ENCODE data around the gene PCDHGB5.

PCDHGB5 gene

GRCh38 chr5:141420855-141421488 is 23.2 kb downstream of the PCDHGB5 start, which contains the start of gene PCDHGA11:
Gene PCDHGA11, plus strand, starts transcription at chr5:141421051. Its CDS starts 177 bp downstream, at chr5:141421228.
- Histone ChIP-seq H3K4me1 (ENCODE audit: insufficient read depth, poor library complexity, severe bottlenecking) (no peaks in the 10 kb centered on the region), H3K27me3 (ENCODE audit: insufficient read depth, poor library complexity, severe bottlenecking) (no peaks in the 10 kb centered on the region), H3K4me3 (ENCODE audit: severe bottlenecking) (no peak within 1 kb of the TSS), H3K36me3 (ENCODE audit: low read depth) (0 out of 2 replicates have a peak, but pooled peaks cover 5% of the 10 kb centered on the region), H3K9me3 (ENCODE audit: severe bottlenecking) (peaks cover 65% of the 10 kb centered on the region), H3K27ac (ENCODE audit: poor library complexity, severe bottlenecking) (no peak within 1 kb of the TSS)
- peak; percentile 49 for TF ChIP-seq CTCF (IDR thresholded peaks at IDR 0.05; ENCODE audit: poor library complexity, severe bottlenecking)
- ATAC-seq (ENCODE audit: low read depth) (no peak), DNase-seq (ENCODE audit: low spot score) (no peak)

- no peak overlapping the region for H3K4me3 ChIP-seq (ENCODE audit: severe bottlenecking)
- H3K27ac ChIP-seq (ENCODE audit: poor library complexity, severe bottlenecking): no peak overlapping the region
- peaks cover 65% of the 10 kb centered on the region for H3K9me3 ChIP-seq (ENCODE audit: severe bottlenecking)
- TF ChIP-seq CTCF (IDR thresholded peaks at IDR 0.05; ENCODE audit: poor library complexity, severe bottlenecking): no peak
- DNase-seq (ENCODE audit: low spot score) (no peak), ATAC-seq (ENCODE audit: low read depth) (no peak)
- no peaks in the 10 kb centered on the region for H3K4me1 ChIP-seq (ENCODE audit: insufficient read depth, poor library complexity, severe bottlenecking)
- 0 out of 2 replicates have a peak, but pooled peaks cover 5% of the 10 kb centered on the region for H3K36me3 ChIP-seq (ENCODE audit: low read depth)
- H3K27me3 ChIP-seq (ENCODE audit: insufficient read depth, poor library complexity, severe bottlenecking): no peaks in the 10 kb centered on the region
These were observed 23.7 kb downstream of the PCDHGB5 start for GRCh38 chr5:141421489-141421855.

- Histone ChIP-seq H3K4me3 (ENCODE audit: severe bottlenecking) (no peak overlapping the region), H3K9me3 (ENCODE audit: severe bottlenecking) (peaks cover 72% of the 10 kb centered on the region)
- TF ChIP-seq CTCF (IDR thresholded peaks at IDR 0.05; ENCODE audit: poor library complexity, severe bottlenecking): no peak
These were observed 25.1 kb downstream of the PCDHGB5 start for GRCh38 chr5:141422742-141423291.

GRCh38 chr5:141427783-141428426 is 30.2 kb downstream of the PCDHGB5 start:
- TF ChIP-seq CTCF (IDR thresholded peaks at IDR 0.05; ENCODE audit: poor library complexity, severe bottlenecking): no peak
- DNase-seq (ENCODE audit: low spot score) (no peak), ATAC-seq (ENCODE audit: low read depth) (no peak)
- no peaks in the 10 kb centered on the region for H3K4me1 ChIP-seq (ENCODE audit: insufficient read depth, poor library complexity, severe bottlenecking)
- H3K36me3 ChIP-seq (ENCODE audit: low read depth): no peaks in the 10 kb centered on the region
- H3K9me3 ChIP-seq (ENCODE audit: severe bottlenecking): peaks cover 60% of the 10 kb centered on the region
- H3K27ac ChIP-seq (ENCODE audit: poor library complexity, severe bottlenecking): no peak overlapping the region
- H3K27me3 ChIP-seq (ENCODE audit: insufficient read depth, poor library complexity, severe bottlenecking): peaks cover 13% of the 10 kb centered on the region
- no peak overlapping the region for H3K4me3 ChIP-seq (ENCODE audit: severe bottlenecking)

More at GRCh38 chr5:141422742-141423291, 25.1 kb downstream of the PCDHGB5 start:
- H3K27me3 ChIP-seq (ENCODE audit: insufficient read depth, poor library complexity, severe bottlenecking): peaks cover 5% of the 10 kb centered on the region
- DNase-seq (ENCODE audit: low spot score) (no peak), ATAC-seq (ENCODE audit: low read depth) (no peak)
- no peak overlapping the region for H3K27ac ChIP-seq (ENCODE audit: poor library complexity, severe bottlenecking)
- no peaks in the 10 kb centered on the region for H3K36me3 ChIP-seq (ENCODE audit: low read depth)
- no peaks in the 10 kb centered on the region for H3K4me1 ChIP-seq (ENCODE audit: insufficient read depth, poor library complexity, severe bottlenecking)
